HL-60 (cell line): Measurements from ENCODE around the gene SNX25.

Experiments used
- GABPA ChIP-seq: IDR thresholded peaks from 2 replicates; pipeline ENCODE4 v1.6.1; 2012; ENCODE audit warnings: low read depth
- TF ChIP-seq, protein P1 (sequence below): IDR thresholded peaks from one replicate; pipeline ENCODE4 v1.5.1; 2011; ENCODE audit warnings: low read length, control low read depth, inconsistent platforms; ENCODE audit not compliant: insufficient read depth

DNA sequence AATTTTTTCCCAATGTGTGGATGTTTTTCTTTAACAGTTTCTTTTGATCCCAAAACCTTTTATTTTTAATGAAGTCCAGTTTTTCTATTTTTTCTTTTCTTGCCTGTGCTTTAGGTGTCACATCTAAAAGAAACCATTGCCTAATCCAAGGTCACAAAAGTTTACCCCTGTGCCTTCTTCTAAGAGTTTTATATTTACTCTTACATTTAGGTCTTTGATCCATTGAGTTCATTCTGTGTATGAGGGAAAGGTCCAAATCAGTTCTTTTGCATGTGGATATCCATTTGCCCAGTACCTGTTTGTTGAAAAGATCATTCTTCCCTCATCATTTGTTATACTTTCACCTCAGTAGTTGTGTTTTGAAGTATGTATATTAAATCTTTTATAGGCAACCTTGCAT is 173.4 kb downstream of the SNX25 start:
- TF ChIP-seq, protein P1, sequence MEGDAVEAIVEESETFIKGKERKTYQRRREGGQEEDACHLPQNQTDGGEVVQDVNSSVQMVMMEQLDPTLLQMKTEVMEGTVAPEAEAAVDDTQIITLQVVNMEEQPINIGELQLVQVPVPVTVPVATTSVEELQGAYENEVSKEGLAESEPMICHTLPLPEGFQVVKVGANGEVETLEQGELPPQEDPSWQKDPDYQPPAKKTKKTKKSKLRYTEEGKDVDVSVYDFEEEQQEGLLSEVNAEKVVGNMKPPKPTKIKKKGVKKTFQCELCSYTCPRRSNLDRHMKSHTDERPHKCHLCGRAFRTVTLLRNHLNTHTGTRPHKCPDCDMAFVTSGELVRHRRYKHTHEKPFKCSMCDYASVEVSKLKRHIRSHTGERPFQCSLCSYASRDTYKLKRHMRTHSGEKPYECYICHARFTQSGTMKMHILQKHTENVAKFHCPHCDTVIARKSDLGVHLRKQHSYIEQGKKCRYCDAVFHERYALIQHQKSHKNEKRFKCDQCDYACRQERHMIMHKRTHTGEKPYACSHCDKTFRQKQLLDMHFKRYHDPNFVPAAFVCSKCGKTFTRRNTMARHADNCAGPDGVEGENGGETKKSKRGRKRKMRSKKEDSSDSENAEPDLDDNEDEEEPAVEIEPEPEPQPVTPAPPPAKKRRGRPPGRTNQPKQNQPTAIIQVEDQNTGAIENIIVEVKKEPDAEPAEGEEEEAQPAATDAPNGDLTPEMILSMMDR: no peak
- no peak for TF ChIP-seq GABPA
